PC-9 (cell line): ENCODE results near the gene TGFBR1.

Experiments used
- CTCF ChIP-seq: fragments of 200-600 bp; sonication (generic); conservative IDR thresholded peaks from 2 replicates; pipeline ENCODE4 v1.6.1; 2017; ENCODE audit warnings: mixed run types, antibody characterized with exemption, mild to moderate bottlenecking, moderate library complexity
- EZH2 ChIP-seq: fragments of 200-600 bp; sonication (generic); IDR thresholded peaks from 2 replicates; pipeline ENCODE4 v1.8.0; 2017; ENCODE audit warnings: antibody characterized with exemption, low read depth

- TF ChIP-seq CTCF (no peak), EZH2 (no peak)
These were observed 41.4 kb upstream of the TGFBR1 start for GRCh38 chr9:99063522-99063921.
